GM06990 (cell line): ENCODE data around the gene ABCC1.

ENCODE experiments used
- DNase-seq: peaks from one replicate; pipeline ENCODE4 v3.0.0-alpha.2; 2011; ENCODE audit not compliant: insufficient read length; ENCODE audit errors: extremely low read depth
- H3K27me3 ChIP-seq: replicated peaks from 2 replicates; pipeline ENCODE4 v1.6.0; 2011; ENCODE audit warnings: low read length; ENCODE audit not compliant: control insufficient read depth, insufficient read depth
- H3K36me3 ChIP-seq: 2 replicates; pipeline ENCODE4 v1.5.1; 2011; ENCODE audit warnings: low read length; ENCODE audit not compliant: control insufficient read depth, insufficient read depth
- H3K4me3 ChIP-seq: replicated peaks from 2 replicates; pipeline ENCODE4 v1.5.1; 2011; ENCODE audit warnings: low read depth, mild to moderate bottlenecking, control low read depth, low read length
- CTCF ChIP-seq: IDR thresholded peaks from 2 replicates; pipeline ENCODE4 v1.5.1; 2011; ENCODE audit warnings: low read length, control low read depth, mild to moderate bottlenecking, inconsistent platforms; ENCODE audit not compliant: insufficient read depth, poor library complexity, severe bottlenecking

Gene ABCC1

GRCh38 chr16:16016388-16016964, 67.1 kb downstream of the ABCC1 start:
- H3K4me3 ChIP-seq: no peak overlapping the region
- DNase-seq: no peak
- peaks cover 24% of the 10 kb centered on the region for H3K36me3 ChIP-seq
- TF ChIP-seq CTCF: no peak
- H3K27me3 ChIP-seq: no peaks in the 10 kb centered on the region

- no peak for DNase-seq
- Histone ChIP-seq H3K4me3 (no peak overlapping the region), H3K27me3 (no peaks in the 10 kb centered on the region), H3K36me3 (peaks cover 28% of the 10 kb centered on the region)
- no peak for TF ChIP-seq CTCF
Observed at GRCh38 chr16:16017812-16018211, 68.4 kb downstream of the ABCC1 start.

- DNase-seq: no peak
- no peaks in the 10 kb centered on the region for H3K27me3 ChIP-seq
- no peak for TF ChIP-seq CTCF
- no peak overlapping the region for H3K4me3 ChIP-seq
- peaks cover 30% of the 10 kb centered on the region for H3K36me3 ChIP-seq
Observed at GRCh38 chr16:16018705-16019104, 69.3 kb downstream of the ABCC1 start.

GRCh38 chr16:16019488-16019887, 70.1 kb downstream of the ABCC1 start:
- H3K36me3 ChIP-seq: peaks cover 27% of the 10 kb centered on the region
- TF ChIP-seq CTCF: no peak
- DNase-seq: no peak
- H3K27me3 ChIP-seq: no peaks in the 10 kb centered on the region
- no peak overlapping the region for H3K4me3 ChIP-seq

- no peak for TF ChIP-seq CTCF
- Histone ChIP-seq H3K36me3 (peaks cover 24% of the 10 kb centered on the region), H3K27me3 (no peaks in the 10 kb centered on the region), H3K4me3 (no peak overlapping the region)
- no peak for DNase-seq
Observed at GRCh38 chr16:16020291-16020690, 70.9 kb downstream of the ABCC1 start.

GRCh38 chr16:16021020-16021419, 71.6 kb downstream of the ABCC1 start:
- Histone ChIP-seq H3K36me3 (peaks cover 24% of the 10 kb centered on the region), H3K27me3 (no peaks in the 10 kb centered on the region), H3K4me3 (no peak overlapping the region)
- no peak for DNase-seq
- no peak for TF ChIP-seq CTCF
